GM19463 (cell line): ENCODE results near the gene TMEM164.

Source experiments
- ATAC-seq: cut with Tn5 transposase; IDR thresholded peaks from one replicate; pipeline ENCODE4 v1.9.1; 2021; ENCODE audit warnings: mild to moderate bottlenecking, moderate library complexity; ENCODE audit not compliant: unreplicated experiment

Gene TMEM164

GRCh38 chrX:110192516-110192915 is 189.6 kb downstream of the TMEM164 start:
- no peak for ATAC-seq

GRCh38 chrX:110194977-110195376 is 192.1 kb downstream of the TMEM164 start:
- ATAC-seq = no peak

DNA sequence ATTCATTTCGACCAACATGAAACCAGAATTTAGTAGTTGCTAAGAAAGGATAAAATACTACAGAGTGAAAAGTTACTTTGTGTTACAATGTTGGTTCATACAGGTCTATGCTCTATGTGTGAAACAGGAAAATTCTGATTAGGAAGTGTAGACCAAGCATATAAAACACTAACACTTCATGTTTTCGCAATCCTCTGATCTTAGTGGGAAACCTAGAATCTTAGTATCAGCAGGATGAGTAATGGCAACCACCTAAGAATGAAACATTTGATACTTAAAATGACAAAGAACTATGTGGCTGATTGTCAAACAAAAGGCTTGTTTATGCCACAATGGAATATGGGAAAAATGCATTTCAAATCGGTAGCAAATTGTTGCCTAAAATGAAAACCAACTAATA is 198.9 kb downstream of the TMEM164 start:
- no peak for ATAC-seq

DNA sequence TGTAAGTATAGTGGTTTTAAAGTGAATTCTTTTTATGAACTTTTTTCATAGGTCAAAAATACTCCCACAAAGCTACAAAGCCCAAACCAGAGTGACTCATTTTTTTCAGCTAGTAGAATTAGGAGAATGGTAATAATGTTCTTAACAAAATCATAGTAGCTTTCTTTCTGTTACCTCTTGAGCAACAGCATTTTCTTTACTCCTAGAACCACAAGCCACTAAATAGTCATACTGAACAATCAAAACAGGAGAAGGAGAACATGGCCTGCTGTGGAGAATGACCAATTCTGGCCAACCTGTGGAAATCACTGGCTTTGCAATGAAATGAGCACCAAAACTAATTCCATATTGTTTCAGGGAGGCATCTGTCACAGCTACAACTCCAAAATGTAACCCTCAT is 202.1 kb downstream of the TMEM164 start:
- no peak for ATAC-seq

DNA sequence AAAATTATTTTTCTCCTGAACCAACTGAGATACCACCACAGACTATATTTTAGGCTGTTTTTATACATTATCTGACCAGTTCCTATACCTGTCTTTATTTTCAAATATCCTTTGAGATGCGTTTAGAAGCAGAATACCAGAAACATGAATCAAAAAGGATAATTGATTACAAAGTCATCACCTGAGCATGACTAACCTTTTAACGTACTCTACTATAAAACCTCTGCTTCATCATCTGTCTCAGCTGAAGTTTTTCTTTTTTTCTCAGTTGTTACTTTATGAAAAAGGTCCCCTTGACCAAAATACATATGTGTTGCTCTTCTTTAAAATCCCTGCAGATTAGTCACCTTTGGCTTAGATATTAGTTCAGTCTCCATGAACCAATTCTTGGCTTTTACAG is 205.2 kb downstream of the TMEM164 start:
- ATAC-seq = no peak

DNA sequence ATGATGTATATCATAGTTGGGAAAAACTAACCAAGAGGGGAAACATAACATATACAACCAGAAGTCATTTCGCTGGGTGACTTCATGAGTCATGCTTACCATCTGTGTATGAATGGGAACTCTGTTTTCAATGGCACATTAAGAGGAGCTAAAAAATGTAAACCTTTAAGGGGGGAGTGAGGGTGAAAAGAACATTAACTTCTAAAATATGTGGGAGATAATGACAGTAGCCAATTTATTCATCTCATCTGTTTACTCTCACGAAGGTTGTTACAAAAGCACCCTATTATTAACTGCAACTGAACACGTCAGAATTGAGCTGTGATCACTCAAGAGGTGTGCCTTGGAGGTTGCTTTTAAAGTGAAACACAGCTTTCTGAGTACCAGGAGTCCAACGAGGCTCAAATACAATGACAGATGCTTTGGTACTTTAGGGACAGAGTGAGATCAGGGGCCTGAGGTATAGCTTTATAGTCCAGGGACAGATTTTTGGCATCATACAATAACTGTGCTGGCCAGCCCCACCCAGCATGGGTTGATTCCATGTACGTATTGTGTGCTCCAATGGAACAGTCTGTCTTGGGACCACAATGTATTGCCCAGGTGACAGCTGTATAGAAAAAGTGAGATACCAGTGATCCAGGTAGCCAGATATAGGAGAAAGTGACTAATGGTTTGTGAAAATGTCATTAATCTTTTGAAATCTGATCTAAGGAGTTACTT is 207.7 kb downstream of the TMEM164 start:
- ATAC-seq = no peak

DNA sequence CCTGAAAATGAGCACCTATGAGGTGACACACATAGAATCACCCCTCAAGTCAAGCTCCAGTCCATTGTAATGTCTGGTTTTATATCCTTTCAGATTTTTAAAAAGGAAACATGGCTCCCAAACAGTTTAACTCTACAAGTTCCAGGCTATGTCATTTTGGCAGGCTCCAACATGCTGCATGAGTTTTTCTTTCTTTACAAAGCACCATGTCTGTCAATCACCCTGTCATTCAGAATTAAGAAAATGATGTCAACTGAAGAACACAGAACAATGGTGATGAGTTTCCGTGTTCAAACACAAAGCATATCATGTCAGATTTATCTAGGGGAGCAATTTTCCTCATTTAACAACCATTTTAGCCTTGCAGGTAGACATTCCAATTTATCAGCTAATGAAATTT is 208.4 kb downstream of the TMEM164 start:
- ATAC-seq = no peak

- no peak for ATAC-seq
These were observed 209.4 kb downstream of the TMEM164 start for GRCh38 chrX:110212299-110212698.

DNA sequence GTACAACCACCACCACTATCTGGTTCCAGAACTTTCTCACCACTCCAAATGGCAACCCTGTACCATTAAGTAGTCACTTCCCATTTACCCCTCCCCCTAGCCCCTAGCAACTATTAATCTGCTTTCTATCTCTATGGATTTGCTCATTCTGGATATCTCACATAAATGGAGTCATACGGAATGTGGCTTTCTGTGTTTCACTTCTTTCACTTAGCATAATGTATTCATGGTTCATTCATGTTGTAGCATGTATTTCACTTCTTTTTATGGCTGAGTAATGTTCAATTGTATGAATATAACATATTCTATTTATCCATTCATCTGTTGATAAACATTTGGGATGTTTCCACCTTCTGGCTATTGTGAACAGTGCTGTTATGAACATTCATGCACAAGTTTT is 210.3 kb downstream of the TMEM164 start:
- ATAC-seq = no peak

DNA sequence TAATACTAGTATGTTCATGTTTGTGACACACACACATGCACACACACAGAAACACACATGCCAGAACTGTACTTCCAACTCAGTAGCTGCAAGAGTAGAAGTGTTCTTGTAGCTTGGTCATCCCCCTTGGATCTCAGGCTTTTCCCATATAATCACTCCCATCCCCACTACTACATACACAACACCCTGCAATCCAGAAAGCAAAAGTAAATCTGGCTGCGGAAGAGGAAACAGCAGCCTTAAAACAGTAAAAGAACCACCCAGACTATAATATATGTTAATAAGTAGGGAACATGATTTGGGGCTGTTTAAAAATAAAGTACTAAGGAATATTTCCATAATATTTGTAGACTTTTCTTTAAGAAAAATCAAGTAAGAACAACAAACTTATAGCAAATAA is 211.8 kb downstream of the TMEM164 start:
- ATAC-seq = no peak

DNA sequence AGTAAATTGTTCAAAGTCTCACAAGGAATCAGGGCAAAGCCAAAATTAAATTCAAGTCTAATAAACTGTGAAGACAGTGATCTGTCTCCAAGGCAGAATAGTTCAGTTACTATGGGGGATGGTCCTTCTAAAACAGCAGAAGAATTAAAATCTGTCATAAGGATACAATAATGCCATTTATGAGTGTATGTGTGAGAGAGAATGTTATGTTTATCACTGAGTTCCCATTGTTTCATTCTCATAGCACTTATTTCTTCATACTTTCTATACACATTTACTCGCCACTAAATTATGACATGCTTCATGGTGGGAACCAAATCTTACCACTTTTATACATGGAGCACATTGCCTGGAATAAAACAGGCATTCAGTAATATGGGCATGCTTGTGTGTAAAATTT is 212.5 kb downstream of the TMEM164 start:
- no peak for ATAC-seq

GRCh38 chrX:110216027-110216426 is 213.1 kb downstream of the TMEM164 start:
- ATAC-seq = no peak

DNA sequence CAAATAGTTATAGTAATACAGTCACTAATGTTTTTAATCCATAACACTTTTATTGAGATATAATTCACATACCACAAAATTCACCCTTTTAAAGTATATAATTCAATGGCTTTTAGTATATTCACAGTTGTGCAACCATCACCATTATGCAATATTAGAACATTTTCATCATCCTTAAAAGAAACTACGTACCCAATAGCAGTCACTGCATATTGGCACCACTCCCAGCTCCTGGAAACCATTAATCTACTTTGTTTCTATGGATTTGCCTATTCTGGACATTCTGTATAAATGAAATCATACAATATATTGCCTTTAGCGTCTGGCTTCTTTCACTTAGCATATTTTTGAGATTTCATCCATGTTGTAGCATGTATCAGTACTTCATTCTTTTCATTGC is 215.7 kb downstream of the TMEM164 start:
- ATAC-seq = no peak

DNA sequence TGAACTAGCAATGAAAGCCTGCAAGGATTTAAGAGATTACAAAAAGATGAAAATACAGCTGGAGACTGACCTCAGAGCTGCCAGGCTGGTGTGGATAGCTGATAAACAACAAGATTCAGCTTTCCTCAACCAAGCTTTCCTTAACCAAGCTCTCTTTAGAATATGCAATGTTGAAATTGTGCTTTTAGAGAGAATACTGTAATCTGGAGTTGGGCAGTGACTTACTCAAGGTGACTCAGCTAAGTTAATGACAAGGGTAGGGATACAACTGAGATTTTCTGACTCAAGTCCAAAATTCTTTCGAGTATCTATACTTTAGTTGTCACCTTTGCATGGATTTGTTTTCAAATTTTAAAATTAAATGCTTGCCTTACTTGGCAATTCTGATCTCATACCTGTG is 217.0 kb downstream of the TMEM164 start:
- ATAC-seq = no peak

- ATAC-seq = no peak
These were observed 219.8 kb downstream of the TMEM164 start for GRCh38 chrX:110222497-110223257.

DNA sequence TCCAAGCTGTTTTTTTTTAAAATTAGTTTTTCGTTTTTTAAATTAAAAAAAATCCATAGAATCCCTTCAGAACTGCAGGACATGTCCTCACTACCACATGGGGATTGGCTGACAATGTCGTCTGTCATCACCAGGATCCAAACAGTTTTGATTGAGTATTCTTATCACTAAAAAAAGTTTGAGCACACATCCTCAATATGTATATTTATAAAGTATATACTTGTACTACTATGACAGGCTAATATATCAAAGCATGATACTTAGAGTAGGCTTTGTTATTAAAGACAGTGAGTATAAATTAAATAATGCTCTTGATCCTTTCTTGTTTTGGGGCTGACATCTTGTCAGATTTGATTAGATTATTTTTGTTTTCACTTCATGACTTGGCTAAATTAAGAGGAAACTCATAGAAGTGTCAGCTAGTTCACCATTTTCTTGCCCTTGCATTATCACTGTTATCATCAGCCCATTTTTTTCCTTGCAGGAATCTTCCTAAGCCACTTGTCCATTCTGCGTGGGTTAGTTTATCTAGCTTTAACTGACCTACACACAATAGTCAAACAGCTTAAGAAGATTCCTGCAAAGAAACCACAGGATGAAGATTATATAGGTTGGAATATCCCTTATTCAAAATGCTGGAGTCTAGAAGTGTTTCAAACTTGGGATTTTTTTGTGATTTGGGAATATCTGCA is 222.2 kb downstream of the TMEM164 start:
- ATAC-seq = no peak

GRCh38 chrX:110226931-110227330 is 224.0 kb downstream of the TMEM164 start:
- ATAC-seq = no peak
